Left hindlimb (tissue), 1 donor: Measurements from ENCODE around the gene NRCAM.
"Not testable (repeated sequence)": the region's sequence is repeated elsewhere in the genome, so short reads cannot be mapped to it uniquely, and the experiment has no call there.

Experiments
- DNase-seq: peaks from one replicate; pipeline ENCODE4 v3.0.0-alpha.2; 2018

Gene NRCAM

GRCh38 chr7:108393097-108393496 lies 63.1 kb downstream of the NRCAM start:
- not testable (repeated sequence) for DNase-seq

GRCh38 chr7:108387686-108388085 lies 68.5 kb downstream of the NRCAM start:
- not testable (repeated sequence) for DNase-seq

GRCh38 chr7:108385834-108386422 lies 70.3 kb downstream of the NRCAM start:
- no peak for DNase-seq

GRCh38 chr7:108384716-108385483 lies 71.3 kb downstream of the NRCAM start:
- no peak for DNase-seq

GRCh38 chr7:108382932-108383331 lies 73.3 kb downstream of the NRCAM start:
- DNase-seq, result no peak

- DNase-seq, result no peak
Observed at GRCh38 chr7:108380517-108380916, 75.7 kb downstream of the NRCAM start.

GRCh38 chr7:108376206-108376605 lies 80.0 kb downstream of the NRCAM start:
- no peak for DNase-seq

- DNase-seq, result no peak
Observed at GRCh38 chr7:108375668-108376067, 80.6 kb downstream of the NRCAM start.

- no peak for DNase-seq
Observed at GRCh38 chr7:108374899-108375298, 81.3 kb downstream of the NRCAM start.

- no peak for DNase-seq
Observed at GRCh38 chr7:108372618-108373017, 83.6 kb downstream of the NRCAM start.

GRCh38 chr7:108370616-108371015 lies 85.6 kb downstream of the NRCAM start:
- no peak for DNase-seq

- no peak for DNase-seq
Observed at GRCh38 chr7:108368466-108368865, 87.8 kb downstream of the NRCAM start.

- DNase-seq, result no peak
Observed at GRCh38 chr7:108367946-108368345, 88.3 kb downstream of the NRCAM start.

- no peak for DNase-seq
Observed at GRCh38 chr7:108367314-108367713, 88.9 kb downstream of the NRCAM start.

GRCh38 chr7:108363659-108364058 lies 92.6 kb downstream of the NRCAM start:
- no peak for DNase-seq

- no peak for DNase-seq
Observed at GRCh38 chr7:108360058-108360800, 96.0 kb downstream of the NRCAM start.

- no peak for DNase-seq
Observed at GRCh38 chr7:108358553-108358952, 97.7 kb downstream of the NRCAM start.

GRCh38 chr7:108351729-108352131 lies 104.5 kb downstream of the NRCAM start:
- DNase-seq, result no peak

GRCh38 chr7:108348913-108349312 lies 107.3 kb downstream of the NRCAM start:
- DNase-seq, result no peak

- no peak for DNase-seq
Observed at GRCh38 chr7:108347616-108348015, 108.6 kb downstream of the NRCAM start.

- no peak for DNase-seq
Observed at GRCh38 chr7:108345710-108346336, 110.4 kb downstream of the NRCAM start.

- DNase-seq, result no peak
Observed at GRCh38 chr7:108340856-108341411, 115.3 kb downstream of the NRCAM start.

- not testable (repeated sequence) for DNase-seq
Observed at GRCh38 chr7:108340406-108340805, 115.8 kb downstream of the NRCAM start.
